ENCODE data around the gene PUM2. TPM values are rescaled to one million over a fixed set of nuclear protein-coding genes. Genes with fewer than 3 reads are reported as not detected.

The PUM2 gene
- total and polyA plus RNA-seq, 2 of the 8 experiments (the other 6 are each of a cell fraction or from before 2014, with no cell fraction given): 46.6 to 114 TPM

- Histone ChIP-seq H3K4me2 (ENCODE audit: insufficient read depth in 1 of 2, low read depth in 2 of 2, low read length in 2 of 2) (no peak overlapping the region), H2BK20ac (ENCODE audit: low read length) (no peak overlapping the region), H3K79me1 (ENCODE audit: low read depth, low read length) (no peaks in the 10 kb centered on the region), H3K23ac (ENCODE audit: insufficient read length) (no peak overlapping the region), H2AK5ac (ENCODE audit: low read depth, low read length) (no peak overlapping the region), H4K8ac (ENCODE audit: extremely low read depth, insufficient read depth, low read length) (no peak overlapping the region), H2BK15ac (ENCODE audit: low read length) (no peak overlapping the region), H3K4me1 (replicated peaks in 1 of 4; ENCODE audit: control insufficient read depth in 3 of 4, insufficient read depth in 4 of 4, low read length in 3 of 4) (peaks cover 0 to 6% (median 1%) of the 10 kb centered on the region in 4 experiments; a peak in 2 of 7 replicates), H3K23me2 (ENCODE audit: low read depth, low read length) (no peaks in the 10 kb centered on the region), H3K18ac (ENCODE audit: extremely low read depth, low read length) (no peak overlapping the region), H3K27me3 (replicated peaks in 1 of 4; ENCODE audit: control insufficient read depth in 3 of 4, extremely low read depth in 1 of 4, insufficient read depth in 3 of 4, low read length in 3 of 4) (no peaks in the 10 kb centered on the region), H4K5ac (ENCODE audit: insufficient read length, low read depth, low read length) (no peak overlapping the region), H3K36me3 (ENCODE audit: control insufficient read depth in 2 of 4, insufficient read depth in 4 of 4, low read length in 3 of 4) (peaks cover 10 to 57% (median 25%) of the 10 kb centered on the region in 4 experiments), H4K20me1 (replicated peaks in 1 of 2; ENCODE audit: control insufficient read depth in 1 of 2, insufficient read depth in 2 of 2, low read length in 2 of 2) (peaks cover 2 to 3% of the 10 kb centered on the region in 2 experiments), H3K56ac (replicated peaks; ENCODE audit: insufficient read length, low read depth, low read length) (no peak overlapping the region), H4K91ac (replicated peaks; ENCODE audit: insufficient read length, low read length) (no peak overlapping the region), H3K27ac (ENCODE audit: low read depth, low read length) (no peak overlapping the region), H2BK12ac (ENCODE audit: low read depth, low read length) (no peak overlapping the region), H2BK120ac (replicated peaks; ENCODE audit: low read depth, low read length) (no peak overlapping the region), H3K9ac (replicated peaks in 1 of 4; ENCODE audit: extremely low read depth in 1 of 4, low read depth in 3 of 4, low read length in 3 of 4) (no peak overlapping the region), H3K4ac (replicated peaks; ENCODE audit: insufficient read length, low read depth, low read length) (no peak overlapping the region), H3K79me2 (ENCODE audit: control insufficient read depth in 1 of 2, insufficient read depth in 2 of 2, low read length in 2 of 2) (peaks cover 0 to 17% of the 10 kb centered on the region in 2 experiments; a peak in 2 of 4 replicates), H2BK5ac (ENCODE audit: low read depth, low read length) (no peak overlapping the region), H3K14ac (ENCODE audit: insufficient read length) (no peak overlapping the region), H2AFZ (ENCODE audit: low read length) (no peak overlapping the region), H3K9me3 (ENCODE audit: insufficient read depth in 2 of 2, low read depth in 1 of 2, low read length in 1 of 2) (no peaks in the 10 kb centered on the region), H3K4me3 (ENCODE audit: extremely low read depth in 1 of 4, insufficient read depth in 2 of 4, low read depth in 3 of 4, low read length in 4 of 4) (no peak overlapping the region)
- POLR2A ChIA-PET (ENCODE audit: partially characterized antibody): interaction anchor here (1.4 to 1.5 kb wide), 2 partner anchors 9 to 12 kb away, joined by 3 read pairs; no protein-coding TSS in a partner anchor
- CTCF ChIA-PET (ENCODE audit: partially characterized antibody): interaction anchor here (0.6 to 1.8 kb wide), 6 partner anchors 10 to 55 kb away, joined by 3 to 4 read pairs (median 4); no protein-coding TSS in a partner anchor
- FAIRE-seq (no peak), DNase-seq (ENCODE audit: low read depth in 1 of 2, low spot score in 2 of 2) (no peak)
- 90% methylated on average over 7 of the region's 7 CpGs; no CpG with 5 or more reads in 1 of the 2 experiments for WGBS, 2 experiments (ENCODE audit: extremely low coverage in 1 of 2, insufficient coverage in 1 of 2, insufficient read length in 1 of 2, insufficient replicate concordance in 2 of 2, low coverage in 1 of 2, low lambda C conversion rate in 2 of 2, missing lambda C conversion rate in 1 of 2)
- no peak for TF ChIP-seq GTF2F1 (IDR thresholded peaks at IDR 0.05; ENCODE audit: borderline replicate concordance, low read depth, low read length)
- no peak for TF ChIP-seq SIN3A (conservative IDR thresholded peaks at IDR 0.05 in 1 of 2, IDR thresholded peaks at IDR 0.05 in 1 of 2; ENCODE audit: low read depth in 1 of 2, low read length in 2 of 2)
Observed at GRCh38 chr2:20288642-20289340, 61.9 kb downstream of the PUM2 start.

Measured in H1 (cell line).